ENCODE measurements around the gene CTDSPL2.

GRCh38 chr15:44541282-44541958 is 114.0 kb downstream of the CTDSPL2 start:
- no peak for TF ChIP-seq CTCF (IDR thresholded peaks at IDR 0.05; ENCODE audit: extremely low read depth in 1 of 2, insufficient read depth in 1 of 2, low read depth in 1 of 2, low read length in 2 of 2)
- no peak for TF ChIP-seq POLR2AphosphoS5 (IDR thresholded peaks at IDR 0.05; ENCODE audit: insufficient read depth, low read depth, low read length)
- no peak for TF ChIP-seq POLR2A (IDR thresholded peaks at IDR 0.05; ENCODE audit: low read depth, low read length)
- TF ChIP-seq GATA2 (IDR thresholded peaks at IDR 0.05; ENCODE audit: insufficient read depth, insufficient read length, low read depth, low read length): no peak
- no peak for TF ChIP-seq EZH2 (IDR thresholded peaks at IDR 0.05; ENCODE audit: borderline replicate concordance, low read depth, low read length, severe bottlenecking)
- TF ChIP-seq JUN (IDR thresholded peaks at IDR 0.05; ENCODE audit: borderline replicate concordance, insufficient read depth, insufficient read length, low read depth): no peak
